22Rv1 (cell line): ENCODE measurements around the gene ZFP69.

Source experiments
- CTCF ChIP-seq: fragments of 450-650 bp; IDR thresholded peaks from 2 replicates; pipeline ENCODE4 v1.5.1; 2017; ENCODE audit warnings: mild to moderate bottlenecking
- ZFX ChIP-seq: fragments of 450-650 bp; IDR thresholded peaks from 2 replicates; pipeline ENCODE4 v1.6.1; 2017; ENCODE audit warnings: antibody characterized with exemption, borderline replicate concordance

- TF ChIP-seq CTCF (no peak), ZFX (no peak)
Observed at GRCh38 chr1:40435876-40436275, 41.2 kb upstream of the ZFP69 start.
